ENCODE results near the gene CAMK2A.

DNA sequence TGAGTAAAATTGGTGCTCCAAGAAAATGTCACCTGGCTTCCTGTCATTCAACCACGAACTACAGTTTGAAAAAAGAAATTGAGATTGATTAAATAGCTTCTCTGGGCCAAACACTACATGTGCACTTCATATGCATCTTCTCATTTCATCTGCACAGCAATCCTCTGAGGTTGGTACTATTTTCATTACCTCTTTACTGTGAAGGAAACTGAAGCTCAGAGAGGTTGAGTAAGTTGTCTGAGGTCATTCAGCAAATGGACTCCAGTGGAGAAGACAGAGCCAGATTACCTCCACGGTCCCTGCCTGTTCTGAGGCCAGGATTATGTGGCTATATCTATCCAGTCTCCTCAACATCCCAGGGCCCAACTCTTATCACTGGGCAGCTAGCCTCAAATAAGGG, 53.3 kb downstream of the CAMK2A start:
- TF ChIP-seq, protein P1, sequence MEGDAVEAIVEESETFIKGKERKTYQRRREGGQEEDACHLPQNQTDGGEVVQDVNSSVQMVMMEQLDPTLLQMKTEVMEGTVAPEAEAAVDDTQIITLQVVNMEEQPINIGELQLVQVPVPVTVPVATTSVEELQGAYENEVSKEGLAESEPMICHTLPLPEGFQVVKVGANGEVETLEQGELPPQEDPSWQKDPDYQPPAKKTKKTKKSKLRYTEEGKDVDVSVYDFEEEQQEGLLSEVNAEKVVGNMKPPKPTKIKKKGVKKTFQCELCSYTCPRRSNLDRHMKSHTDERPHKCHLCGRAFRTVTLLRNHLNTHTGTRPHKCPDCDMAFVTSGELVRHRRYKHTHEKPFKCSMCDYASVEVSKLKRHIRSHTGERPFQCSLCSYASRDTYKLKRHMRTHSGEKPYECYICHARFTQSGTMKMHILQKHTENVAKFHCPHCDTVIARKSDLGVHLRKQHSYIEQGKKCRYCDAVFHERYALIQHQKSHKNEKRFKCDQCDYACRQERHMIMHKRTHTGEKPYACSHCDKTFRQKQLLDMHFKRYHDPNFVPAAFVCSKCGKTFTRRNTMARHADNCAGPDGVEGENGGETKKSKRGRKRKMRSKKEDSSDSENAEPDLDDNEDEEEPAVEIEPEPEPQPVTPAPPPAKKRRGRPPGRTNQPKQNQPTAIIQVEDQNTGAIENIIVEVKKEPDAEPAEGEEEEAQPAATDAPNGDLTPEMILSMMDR (IDR thresholded peaks at IDR 0.05) = no peak
- TF ChIP-seq POLR2AphosphoS5 (IDR thresholded peaks at IDR 0.05) = no peak
